ENCODE results near the gene HSPBAP1.
"Not testable (repeated sequence)": the region's sequence is repeated elsewhere in the genome, so short reads cannot be mapped to it uniquely, and the experiment has no call there.

HSPBAP1 gene

GRCh38 chr3:122784436-122784835 is 9.2 kb downstream of the HSPBAP1 start:
- no peak for DNase-seq

- no peak for DNase-seq
Observed at GRCh38 chr3:122782804-122783203, 10.8 kb downstream of the HSPBAP1 start.

- DNase-seq, result no peak
Observed at GRCh38 chr3:122777563-122777962, 16.1 kb downstream of the HSPBAP1 start.

GRCh38 chr3:122776675-122777468 is 16.8 kb downstream of the HSPBAP1 start:
- DNase-seq, result no peak

- peak; percentile 38 for DNase-seq
Observed at GRCh38 chr3:122774564-122774963, 19.1 kb downstream of the HSPBAP1 start.

- DNase-seq, result no peak
Observed at GRCh38 chr3:122773944-122774509, 19.6 kb downstream of the HSPBAP1 start.

GRCh38 chr3:122772827-122773226 is 20.8 kb downstream of the HSPBAP1 start:
- no peak for DNase-seq

GRCh38 chr3:122770521-122771202 is 23.0 kb downstream of the HSPBAP1 start:
- DNase-seq, result no peak

GRCh38 chr3:122767540-122768372 is 25.9 kb downstream of the HSPBAP1 start:
- peak; percentile 44 for DNase-seq

- no peak for DNase-seq
Observed at GRCh38 chr3:122766430-122766829, 27.2 kb downstream of the HSPBAP1 start.

GRCh38 chr3:122760453-122761271 is 33.0 kb downstream of the HSPBAP1 start:
- no peak for DNase-seq

- peak; percentile 53 for DNase-seq
Observed at GRCh38 chr3:122758877-122759560, 34.6 kb downstream of the HSPBAP1 start.

GRCh38 chr3:122755491-122755890 is 38.1 kb downstream of the HSPBAP1 start:
- DNase-seq, result no peak

- peak; percentile 72 for DNase-seq
Observed at GRCh38 chr3:122754929-122755328, 38.7 kb downstream of the HSPBAP1 start.

GRCh38 chr3:122748347-122748746 is 45.3 kb downstream of the HSPBAP1 start:
- no peak for DNase-seq

- not testable (repeated sequence) for DNase-seq
Observed at GRCh38 chr3:122747295-122747694, 46.3 kb downstream of the HSPBAP1 start.

GRCh38 chr3:122745369-122746021 is 48.1 kb downstream of the HSPBAP1 start:
- no peak for DNase-seq

- no peak for DNase-seq
Observed at GRCh38 chr3:122743581-122744120, 50.0 kb downstream of the HSPBAP1 start.

- no peak for DNase-seq
Observed at GRCh38 chr3:122742234-122742633, 51.4 kb downstream of the HSPBAP1 start.

- no peak for DNase-seq
Observed at GRCh38 chr3:122739172-122739571, 54.5 kb downstream of the HSPBAP1 start.

Data from hematopoietic multipotent progenitor cell treated with erythropoietin and hydrocortisone succinate and interleukin-3 and kit ligand, for 4 days (in vitro differentiated cells).